GM19455 (cell line): ENCODE data around the gene TMEM60.

ENCODE experiments used
- ATAC-seq: cut with Tn5 transposase; IDR thresholded peaks from one replicate; pipeline ENCODE4 v1.9.1; 2021; ENCODE audit not compliant: unreplicated experiment

Gene TMEM60

GRCh38 chr7:77778535-77778934 lies 19.7 kb downstream of the TMEM60 start:
- ATAC-seq, result no peak

DNA sequence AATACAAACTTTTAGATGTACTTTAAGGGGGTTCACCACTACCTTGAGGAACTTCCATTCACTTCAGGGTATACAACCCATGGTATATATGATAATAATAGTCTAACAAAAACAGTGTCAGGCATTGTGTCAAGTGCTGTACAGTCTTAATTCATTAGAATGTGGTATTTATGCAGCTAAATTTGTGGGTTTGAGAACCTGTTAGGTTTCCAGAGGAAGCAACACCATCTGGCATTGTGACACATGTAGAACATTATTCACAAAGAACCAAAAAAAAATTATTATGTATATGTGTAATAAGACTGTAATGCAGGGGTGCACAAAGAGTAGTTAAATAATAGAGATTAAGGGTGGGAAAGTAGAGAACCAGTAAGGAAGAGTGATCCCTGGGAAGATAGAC lies 26.3 kb downstream of the TMEM60 start:
- no peak for ATAC-seq

- ATAC-seq, result no peak
Measured at GRCh38 chr7:77770316-77770715, 27.9 kb downstream of the TMEM60 start.

GRCh38 chr7:77766801-77767605 lies 31.2 kb downstream of the TMEM60 start:
- no peak for ATAC-seq

DNA sequence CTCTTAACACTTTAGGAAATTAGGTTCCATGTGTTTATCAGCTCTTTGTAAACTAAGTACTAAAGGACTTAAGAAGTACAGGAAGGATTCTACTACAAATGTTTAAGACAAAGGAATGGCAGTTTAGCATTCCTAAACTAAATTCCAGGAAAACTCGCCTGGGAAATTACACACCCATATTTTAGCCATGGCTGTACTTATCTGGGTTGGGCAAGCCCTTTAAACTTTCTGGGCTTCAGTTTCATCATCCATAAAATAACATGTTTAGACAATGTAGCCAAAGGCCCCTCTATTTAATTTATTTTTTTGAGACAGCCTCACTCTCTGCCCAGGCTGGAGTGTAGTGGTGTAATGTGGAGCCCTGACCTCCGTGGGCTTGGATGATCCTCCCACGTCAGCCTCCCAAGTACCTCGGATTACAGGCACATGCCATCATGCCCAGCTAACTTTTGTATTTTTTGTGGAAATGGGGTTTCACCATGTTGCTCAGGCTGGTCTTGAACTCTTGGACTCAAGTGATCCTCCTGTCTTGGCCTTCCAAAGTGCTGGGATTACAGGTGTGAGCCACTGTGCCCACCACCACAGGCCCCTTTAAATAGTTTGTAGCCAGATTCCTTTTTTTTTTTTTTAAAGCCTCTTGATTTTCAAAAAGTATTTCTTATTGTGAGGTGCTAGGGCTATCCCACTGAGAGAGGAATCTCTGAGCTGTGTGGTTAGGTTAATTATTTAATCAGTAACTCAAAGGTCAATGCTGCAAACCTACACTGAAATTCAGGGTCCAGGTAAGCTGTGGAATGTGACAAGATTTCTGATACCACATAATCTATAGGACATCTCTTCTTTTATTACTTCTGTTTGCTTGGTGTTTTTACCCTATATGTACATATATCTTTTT lies 32.1 kb downstream of the TMEM60 start:
- ATAC-seq, result no peak

- ATAC-seq, result no peak
Measured at GRCh38 chr7:77765481-77765880, 32.8 kb downstream of the TMEM60 start.

DNA sequence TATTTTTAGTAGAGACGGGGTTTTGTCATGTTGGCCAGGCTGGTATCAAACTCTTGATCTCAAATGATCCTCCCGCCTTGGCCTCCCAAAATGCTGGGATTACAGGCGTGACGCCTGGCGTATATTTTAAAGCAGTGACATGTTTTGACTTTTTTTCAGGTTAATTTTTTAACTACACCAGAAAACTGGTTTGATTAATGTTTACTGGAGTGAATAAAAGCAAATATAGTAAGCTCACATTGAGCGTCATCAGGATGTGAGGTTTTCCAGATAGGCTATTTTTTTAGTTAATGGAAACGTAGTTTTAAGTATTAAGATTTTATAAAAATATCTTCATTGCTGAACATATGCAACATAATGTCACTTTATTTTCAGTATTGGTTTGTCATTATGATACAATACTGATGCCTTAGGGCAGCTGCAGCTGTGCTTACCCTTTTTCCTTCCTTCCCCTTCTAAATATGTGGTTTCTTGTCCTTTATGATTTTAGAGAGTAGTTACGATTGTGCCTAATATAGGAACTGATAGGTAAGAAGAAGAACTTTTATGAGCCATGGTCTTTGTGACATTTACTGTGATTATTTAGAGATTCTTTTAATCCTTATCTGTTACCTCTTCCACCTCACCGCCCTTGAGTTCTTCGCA lies 37.3 kb downstream of the TMEM60 start:
- ATAC-seq, result no peak

- ATAC-seq, result no peak
Measured at GRCh38 chr7:77759294-77759889, 38.8 kb downstream of the TMEM60 start.

DNA sequence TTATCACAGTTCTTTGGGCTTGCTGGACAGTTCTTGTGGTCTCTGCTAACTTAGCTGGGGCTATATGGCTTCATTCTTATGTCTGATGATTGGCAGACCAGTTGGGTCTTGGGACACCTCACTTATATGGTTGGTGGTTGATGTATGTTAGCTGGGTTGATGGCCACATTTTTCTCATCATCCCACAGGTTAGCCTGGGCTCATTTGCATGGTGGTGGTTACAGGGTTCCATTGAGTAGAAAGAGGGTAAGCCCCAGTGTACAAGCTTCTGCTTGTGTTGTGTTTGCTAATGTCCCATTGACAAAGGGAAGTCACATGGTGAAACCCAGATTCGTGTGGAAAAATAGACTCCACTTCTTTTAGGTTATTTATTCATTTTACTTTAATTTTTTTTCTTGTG lies 40.6 kb downstream of the TMEM60 start:
- peak; percentile 62 for ATAC-seq

- ATAC-seq, result no peak
Measured at GRCh38 chr7:77753173-77753572, 45.1 kb downstream of the TMEM60 start.

- ATAC-seq, result no peak
Measured at GRCh38 chr7:77752016-77752415, 46.2 kb downstream of the TMEM60 start.

DNA sequence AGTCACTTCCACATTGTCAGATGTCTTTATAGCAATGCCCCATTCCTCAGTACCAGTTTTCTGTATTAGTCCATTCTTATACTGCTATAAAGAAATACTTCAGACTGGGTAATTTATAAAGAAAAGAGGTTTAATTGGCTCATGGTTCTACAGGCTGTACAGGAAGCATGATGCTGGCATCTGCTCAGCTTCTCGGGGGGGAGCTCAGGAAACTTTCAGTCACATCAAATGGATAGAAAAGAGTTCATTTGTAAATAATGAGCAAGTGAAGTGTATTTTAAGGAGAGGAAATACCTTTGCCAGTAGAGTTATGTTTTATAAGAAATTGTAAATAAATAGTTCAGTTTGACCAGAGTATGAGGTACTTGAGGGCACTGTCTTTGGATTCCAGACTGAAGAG lies 50.5 kb downstream of the TMEM60 start:
- no peak for ATAC-seq

DNA sequence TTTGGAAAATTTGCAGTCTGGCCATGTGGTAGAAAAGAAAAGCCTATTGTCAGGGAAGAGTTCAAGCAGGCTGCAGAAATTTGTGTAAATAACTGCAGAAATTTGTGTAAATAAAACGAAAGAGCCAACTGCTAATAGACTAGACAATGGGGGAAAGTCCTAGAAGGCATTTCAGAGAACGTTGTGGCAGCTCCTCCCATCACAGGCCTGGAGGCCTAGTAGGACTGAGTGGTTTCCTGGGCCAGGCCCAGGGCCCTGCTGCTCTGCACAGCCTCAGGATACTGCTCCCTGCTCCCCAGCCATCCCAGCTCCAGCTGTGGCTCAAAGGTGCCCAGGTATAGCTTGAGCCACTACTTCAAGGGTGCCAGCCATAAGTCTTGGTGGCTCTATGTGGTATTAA lies 51.1 kb downstream of the TMEM60 start:
- no peak for ATAC-seq

DNA sequence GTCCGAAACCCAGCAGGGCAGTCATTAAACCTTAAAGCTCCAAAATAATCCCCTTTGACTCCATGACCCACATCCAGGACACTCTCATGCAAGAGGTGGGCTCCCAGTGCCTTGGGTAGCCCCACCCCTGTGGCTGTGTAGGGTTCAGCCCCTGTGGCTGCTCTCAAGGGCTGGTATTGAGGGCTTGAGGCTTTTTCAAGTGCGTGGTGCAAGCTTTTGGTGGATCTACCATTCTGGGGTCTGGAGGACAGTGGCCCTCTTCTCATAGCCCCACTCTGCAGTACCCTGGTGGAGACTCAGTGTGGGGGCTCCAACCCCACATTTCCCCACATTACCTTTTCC lies 51.4 kb downstream of the TMEM60 start:
- no peak for ATAC-seq

- ATAC-seq, result no peak
Measured at GRCh38 chr7:77746164-77746823, 51.9 kb downstream of the TMEM60 start.

DNA sequence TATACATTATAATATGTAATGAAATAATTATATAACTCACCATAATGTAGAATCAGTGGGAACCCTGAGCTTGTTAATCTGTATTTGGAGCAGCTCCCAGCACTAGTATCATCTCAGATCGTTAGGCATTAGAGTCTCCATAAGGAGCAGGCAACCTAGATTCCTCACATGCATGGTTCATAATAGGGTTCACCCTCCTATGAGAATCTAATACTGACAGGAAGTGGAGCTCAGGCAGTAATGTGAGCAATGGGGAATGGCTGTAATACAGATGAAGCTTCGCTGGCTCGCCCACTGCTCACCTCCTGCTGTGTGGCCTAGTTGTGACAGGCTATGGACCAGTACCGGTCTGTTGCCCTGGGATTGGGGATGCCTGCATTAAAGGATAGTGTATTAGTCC lies 52.5 kb downstream of the TMEM60 start:
- ATAC-seq, result no peak
